ENCODE data around the gene AQP2.
A peak's percentile ranks its signal among the peaks of the same experiment; 100 is the strongest.

AQP2 gene

DNA sequence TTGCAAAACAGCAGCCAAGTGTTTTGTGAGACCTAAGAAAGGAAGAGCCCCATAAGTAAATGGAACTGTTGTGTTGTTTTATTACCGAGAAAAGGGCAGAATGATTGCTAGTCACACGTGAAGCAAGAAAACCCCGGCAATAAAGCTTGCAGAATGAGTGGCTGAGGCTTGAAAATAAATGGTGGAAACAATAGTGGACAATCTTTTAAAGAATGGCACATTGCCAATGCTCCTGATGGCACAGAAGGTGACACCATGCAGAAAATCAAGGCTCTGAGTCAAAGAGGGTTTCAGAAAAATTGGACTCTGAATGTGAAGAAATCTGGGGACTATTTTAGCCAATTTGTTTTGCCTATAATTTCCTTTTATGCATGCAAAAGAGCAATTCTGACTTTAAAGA is 4.0 kb upstream of the AQP2 start:
- Histone ChIP-seq H3K9ac (no peak overlapping the region), H3K27ac (no peak overlapping the region), H3K4me2 (no peak overlapping the region), H3K9me3 (no peaks in the 10 kb centered on the region), H3K27me3 (no peaks in the 10 kb centered on the region), H4K20me1 (no peaks in the 10 kb centered on the region), H3K36me3 (no peaks in the 10 kb centered on the region), H3K4me1 (peaks cover 51% of the 10 kb centered on the region), H3K4me3 (no peak overlapping the region)
- no peak for TF ChIP-seq Cebpa-rat (IDR thresholded peaks at IDR 0.05)

DNA sequence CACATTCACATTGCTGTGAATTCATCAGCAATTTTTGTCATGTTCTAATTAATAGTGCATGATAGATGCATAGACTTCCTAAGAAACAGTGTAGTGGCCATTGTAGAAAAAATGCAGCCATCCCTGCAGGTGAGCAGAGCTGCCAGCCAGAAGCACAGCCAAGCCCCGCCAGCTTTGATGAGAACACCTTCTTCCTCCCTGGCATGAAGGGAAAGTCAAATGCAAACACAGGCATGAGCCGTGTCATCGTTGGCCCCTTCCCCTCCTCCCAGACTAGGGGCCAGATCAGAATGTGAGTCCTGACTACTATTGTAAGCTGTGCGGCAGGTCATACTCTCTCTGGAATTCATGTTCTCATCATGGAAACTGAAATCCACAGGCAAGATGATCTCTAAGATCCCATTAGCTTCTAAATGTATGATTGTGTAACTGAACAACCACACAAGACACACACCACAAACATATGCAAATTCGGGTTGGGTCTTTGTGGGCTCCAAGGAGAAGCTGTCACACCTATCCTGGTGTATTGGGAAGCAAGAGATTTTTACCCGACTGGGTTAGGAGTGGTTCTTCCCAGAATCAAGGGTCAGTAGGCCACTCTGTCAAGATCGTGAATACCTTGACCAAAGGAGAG is 2.8 kb upstream of the AQP2 start:
- no peak overlapping the region for H3K9ac ChIP-seq
- no peak overlapping the region for H3K4me2 ChIP-seq
- H3K4me3 ChIP-seq = no peak overlapping the region
- no peaks in the 10 kb centered on the region for H3K9me3 ChIP-seq
- TF ChIP-seq Cebpa-rat (IDR thresholded peaks at IDR 0.05) = no peak
- H3K4me1 ChIP-seq = peaks cover 52% of the 10 kb centered on the region
- no peaks in the 10 kb centered on the region for H3K27me3 ChIP-seq
- no peak overlapping the region for H3K27ac ChIP-seq
- H3K36me3 ChIP-seq = no peaks in the 10 kb centered on the region
- H4K20me1 ChIP-seq = no peaks in the 10 kb centered on the region

DNA sequence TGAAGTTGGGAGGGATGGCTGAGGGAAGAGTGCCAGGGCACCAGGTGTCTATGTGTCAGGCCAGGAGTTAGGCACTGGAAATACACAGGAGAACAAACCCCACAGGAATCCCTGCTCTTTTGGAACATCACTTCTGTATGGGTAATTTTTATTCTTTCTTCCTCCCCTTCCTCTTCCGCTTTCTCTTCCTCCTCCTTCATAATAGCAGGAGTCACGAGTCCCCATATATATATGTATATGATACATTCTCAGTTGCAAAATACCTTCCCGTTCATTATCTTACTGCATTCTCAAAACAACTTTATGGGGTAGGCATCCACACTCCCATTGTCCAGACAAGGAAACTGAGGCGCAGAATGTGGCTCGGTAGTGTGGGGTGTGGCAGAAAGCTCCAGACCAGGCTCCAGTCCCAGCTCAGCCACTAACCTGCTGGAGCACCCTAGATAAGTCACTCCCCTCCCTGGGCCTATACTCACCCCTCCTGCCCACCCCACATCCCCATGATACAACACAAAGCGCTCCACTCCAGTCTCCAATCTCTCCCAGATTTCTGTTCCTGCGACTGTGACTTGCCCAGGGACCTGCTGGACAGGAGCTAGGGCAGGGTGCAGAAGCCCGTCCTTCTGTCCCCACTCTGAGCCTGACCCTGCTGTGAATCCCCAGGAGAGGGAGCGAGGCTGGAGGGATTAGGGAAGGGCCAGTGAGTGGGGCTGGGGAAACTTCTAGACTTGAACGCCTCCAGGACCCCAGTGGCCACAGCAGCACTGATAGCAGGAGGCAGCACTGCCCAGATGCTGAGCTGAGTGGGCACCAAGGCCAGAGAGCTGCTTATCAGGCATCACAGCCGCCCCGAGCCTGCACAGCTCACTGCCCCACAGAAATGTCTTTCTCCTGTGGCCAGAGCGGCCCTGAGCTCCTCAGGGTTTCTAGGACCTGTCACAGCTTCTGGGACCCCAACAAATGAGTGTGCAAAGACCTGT is 1.4 kb upstream of the AQP2 start:
- Histone ChIP-seq H3K36me3 (no peaks in the 10 kb centered on the region), H3K4me3 (no peak overlapping the region), H4K20me1 (no peaks in the 10 kb centered on the region), H3K4me1 (peaks cover 50% of the 10 kb centered on the region), H3K27ac (no peak overlapping the region), H3K9me3 (no peaks in the 10 kb centered on the region), H3K27me3 (peaks cover 11% of the 10 kb centered on the region), H3K4me2 (no peak overlapping the region), H3K9ac (no peak overlapping the region)
- no peak for TF ChIP-seq Cebpa-rat (IDR thresholded peaks at IDR 0.05)

DNA sequence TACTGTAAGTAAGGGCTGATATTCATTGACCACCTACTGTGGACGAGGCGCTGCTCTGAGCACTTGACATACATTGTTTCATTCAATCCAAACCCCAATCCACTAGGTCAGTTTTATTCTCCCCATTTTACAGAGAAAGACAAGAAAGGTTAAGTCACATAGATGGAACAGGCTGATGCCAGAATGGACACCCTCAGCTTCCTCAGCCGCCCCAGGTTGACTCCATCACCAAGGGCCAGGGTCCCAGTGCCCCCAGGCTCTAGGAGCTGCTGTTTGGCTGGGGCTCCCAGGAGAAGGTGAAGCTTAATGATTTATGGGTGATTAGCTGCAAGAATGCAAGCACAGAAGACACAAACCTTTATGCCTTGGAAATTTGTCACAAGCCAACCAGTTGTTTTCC is 671 bp upstream of the AQP2 start:
- H3K36me3 ChIP-seq = no peaks in the 10 kb centered on the region
- no peaks in the 10 kb centered on the region for H4K20me1 ChIP-seq
- TF ChIP-seq Cebpa-rat (IDR thresholded peaks at IDR 0.05) = no peak
- peaks cover 18% of the 10 kb centered on the region for H3K27me3 ChIP-seq
- no peak overlapping the region for H3K4me2 ChIP-seq
- H3K27ac ChIP-seq = no peak overlapping the region
- H3K4me1 ChIP-seq = peaks cover 52% of the 10 kb centered on the region
- H3K9ac ChIP-seq = no peak overlapping the region
- no peak overlapping the region for H3K4me3 ChIP-seq
- no peaks in the 10 kb centered on the region for H3K9me3 ChIP-seq

DNA sequence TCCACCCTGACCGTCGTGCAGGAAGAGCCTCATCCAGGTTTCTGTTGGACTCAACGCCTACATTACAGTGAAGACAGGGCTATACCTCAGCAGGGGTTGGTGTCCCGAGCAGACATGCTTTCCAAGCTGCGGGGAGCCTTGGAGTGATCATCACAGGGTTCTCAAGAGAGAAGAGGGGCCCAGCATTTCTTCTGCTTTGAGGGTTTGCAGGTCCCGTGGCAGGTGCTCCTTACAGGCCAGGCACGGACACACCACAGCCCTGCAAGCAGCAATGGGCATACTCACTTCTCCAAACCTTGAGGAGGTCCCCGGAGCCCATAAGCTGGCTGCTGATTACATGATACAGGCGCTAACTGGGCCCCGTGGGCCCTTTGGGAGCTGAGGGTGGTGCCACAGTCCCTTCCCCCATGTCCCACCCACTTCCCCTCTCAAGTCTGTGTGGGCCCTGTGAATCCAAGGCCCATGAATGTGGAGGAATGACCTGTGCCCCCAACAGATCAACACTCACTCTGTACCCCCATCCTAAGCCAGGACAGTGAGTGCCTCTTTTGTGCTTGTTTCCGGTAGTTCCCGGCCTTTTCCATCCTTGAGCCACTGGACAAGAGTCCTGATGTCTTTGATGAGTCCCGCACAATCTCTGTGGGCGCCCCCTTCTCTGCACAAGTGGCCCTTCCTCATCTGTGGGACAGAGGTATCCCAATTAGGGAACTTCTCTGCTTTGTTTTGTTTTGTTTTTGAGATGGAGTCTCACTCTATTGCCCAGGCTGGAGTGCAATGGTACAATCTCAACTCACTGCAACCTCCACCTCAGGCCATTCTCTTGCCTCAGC is 1.1 kb downstream of the AQP2 start:
- Histone ChIP-seq H3K4me2 (peak overlapping the region; percentile 56), H4K20me1 (no peaks in the 10 kb centered on the region), H3K36me3 (no peaks in the 10 kb centered on the region), H3K4me1 (peaks cover 59% of the 10 kb centered on the region), H3K27me3 (peaks cover 36% of the 10 kb centered on the region), H3K4me3 (no peak overlapping the region), H3K9ac (0 out of 2 replicates have a peak overlapping the region, but pooled peaks have one; percentile 0), H3K9me3 (no peaks in the 10 kb centered on the region), H3K27ac (0 out of 2 replicates have a peak overlapping the region, but pooled peaks have one; percentile 5)
- no peak for TF ChIP-seq Cebpa-rat (IDR thresholded peaks at IDR 0.05)

DNA sequence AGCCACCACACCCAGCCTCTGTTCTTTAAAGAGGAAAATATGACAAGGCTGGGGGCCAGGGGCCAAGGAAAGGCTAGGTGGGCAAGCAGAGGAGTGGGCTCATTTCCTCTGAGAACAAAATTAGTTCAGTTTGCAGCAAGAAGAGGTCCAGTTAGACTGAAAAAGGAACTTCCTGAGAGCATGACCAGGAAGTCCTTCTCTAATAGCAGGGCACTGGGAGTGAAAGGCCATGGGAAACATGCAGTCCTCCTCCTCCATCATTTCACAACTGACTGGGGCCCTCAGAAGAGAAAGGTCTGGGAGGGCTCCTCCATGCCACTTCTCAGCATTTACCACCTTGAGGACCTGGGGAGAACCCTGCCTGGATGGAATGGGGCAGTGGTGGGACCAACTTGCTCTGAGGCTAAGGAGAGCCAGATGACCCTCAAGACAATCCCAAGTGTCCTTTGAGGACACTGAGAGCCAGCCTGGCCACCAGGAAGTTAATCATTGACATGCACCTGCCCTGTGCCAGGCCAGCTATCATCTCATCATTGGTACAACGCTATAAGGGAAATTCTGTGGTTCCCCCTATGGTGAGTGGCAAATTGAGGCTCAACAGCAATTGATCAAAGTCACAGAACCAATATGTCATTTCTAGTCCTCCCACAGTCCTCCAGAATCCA is 2.0 kb downstream of the AQP2 start:
- H3K36me3 ChIP-seq = no peaks in the 10 kb centered on the region
- no peaks in the 10 kb centered on the region for H4K20me1 ChIP-seq
- peak overlapping the region; percentile 56 for H3K4me2 ChIP-seq
- no peak overlapping the region for H3K4me3 ChIP-seq
- peaks cover 66% of the 10 kb centered on the region for H3K4me1 ChIP-seq
- H3K9me3 ChIP-seq = no peaks in the 10 kb centered on the region
- H3K27me3 ChIP-seq = peaks cover 45% of the 10 kb centered on the region
- H3K9ac ChIP-seq = no peak overlapping the region
- no peak for TF ChIP-seq Cebpa-rat (IDR thresholded peaks at IDR 0.05)
- no peak overlapping the region for H3K27ac ChIP-seq

DNA sequence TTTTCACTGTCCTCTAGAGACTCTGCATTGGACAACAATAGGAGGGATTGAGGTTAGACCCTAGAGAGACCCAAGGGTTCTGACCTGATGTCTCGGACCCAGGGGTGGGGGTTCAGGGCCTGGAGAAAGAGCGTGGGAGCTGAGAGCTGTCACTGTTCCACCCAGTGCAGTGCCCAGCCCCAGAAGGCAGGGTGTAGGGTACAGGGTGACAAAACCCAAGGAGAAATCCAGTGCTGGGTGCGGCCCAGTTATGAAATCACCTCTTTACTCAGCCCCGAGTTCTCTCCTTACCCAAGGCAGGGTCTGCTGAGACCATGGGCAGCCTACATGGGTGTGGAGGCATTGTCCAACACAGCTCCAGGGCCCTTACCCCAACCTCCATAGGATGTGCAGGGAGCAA is 2.6 kb downstream of the AQP2 start:
- no peaks in the 10 kb centered on the region for H4K20me1 ChIP-seq
- peaks cover 66% of the 10 kb centered on the region for H3K4me1 ChIP-seq
- no peak overlapping the region for H3K4me3 ChIP-seq
- H3K27me3 ChIP-seq = peaks cover 51% of the 10 kb centered on the region
- no peaks in the 10 kb centered on the region for H3K36me3 ChIP-seq
- H3K9me3 ChIP-seq = no peaks in the 10 kb centered on the region
- peak overlapping the region; percentile 54 for H3K4me2 ChIP-seq
- no peak overlapping the region; the same call in 1 of the 2 replicates for H3K9ac ChIP-seq
- H3K27ac ChIP-seq = no peak overlapping the region
- TF ChIP-seq Cebpa-rat (IDR thresholded peaks at IDR 0.05) = no peak

DNA sequence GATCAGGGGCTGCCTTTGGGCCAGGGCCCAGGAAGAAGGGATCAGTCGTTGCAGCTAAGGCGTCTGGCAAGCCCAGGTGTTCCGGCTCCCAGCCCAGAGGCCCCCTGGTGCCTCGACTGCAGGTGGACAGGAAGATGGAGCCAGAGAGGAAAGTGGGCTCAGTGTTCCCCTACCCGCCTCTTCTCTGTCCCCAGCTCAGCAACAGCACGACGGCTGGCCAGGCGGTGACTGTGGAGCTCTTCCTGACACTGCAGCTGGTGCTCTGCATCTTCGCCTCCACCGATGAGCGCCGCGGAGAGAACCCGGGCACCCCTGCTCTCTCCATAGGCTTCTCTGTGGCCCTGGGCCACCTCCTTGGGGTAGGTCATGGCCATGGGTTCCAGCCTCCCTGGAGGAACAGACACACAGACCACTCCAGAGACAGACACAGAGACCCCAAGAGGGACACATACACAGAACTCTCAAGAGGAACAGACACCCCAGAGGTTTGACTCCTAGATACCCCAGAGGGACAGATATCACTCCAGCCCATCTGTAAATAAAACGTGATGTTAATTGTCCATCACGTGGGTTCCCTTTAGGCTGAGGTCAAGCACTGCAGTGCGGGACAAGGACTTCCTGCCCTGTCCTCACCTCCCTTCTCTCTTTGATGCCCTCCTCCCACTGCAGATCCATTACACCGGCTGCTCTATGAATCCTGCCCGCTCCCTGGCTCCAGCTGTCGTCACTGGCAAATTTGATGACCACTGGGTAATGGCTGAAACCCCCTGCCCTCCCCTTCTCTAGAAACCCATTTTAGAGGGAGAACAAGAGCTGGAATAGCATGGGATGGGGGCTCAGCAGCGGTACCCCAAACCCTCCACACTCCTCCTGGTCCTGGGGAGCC is 3.7 kb downstream of the AQP2 start:
- Histone ChIP-seq H3K36me3 (no peaks in the 10 kb centered on the region), H3K4me1 (peaks cover 71% of the 10 kb centered on the region), H4K20me1 (no peaks in the 10 kb centered on the region), H3K9ac (no peak overlapping the region), H3K27ac (no peak overlapping the region), H3K4me3 (no peak overlapping the region), H3K9me3 (no peaks in the 10 kb centered on the region), H3K4me2 (peak overlapping the region; percentile 54), H3K27me3 (peaks cover 62% of the 10 kb centered on the region)
- TF ChIP-seq Cebpa-rat (IDR thresholded peaks at IDR 0.05) = no peak

Data from BLaER1 (cell line).